Measurements from ENCODE around the gene ARHGAP18. TPM values are rescaled to one million over a fixed set of nuclear protein-coding genes. Genes with fewer than 3 reads are reported as not detected.

The ARHGAP18 gene
- total RNA-seq, 1 donor, result 14.3 TPM

Other genes with a start within 250 kb of the ARHGAP18 start
- 0.52 TPM for gene TMEM244, start 151.1 kb upstream of the ARHGAP18 start, total RNA-seq

Measured in mononuclear cell (primary cell).